B cell (primary cell): ENCODE results near the gene CNGA2. TPM values are rescaled to one million over a fixed set of nuclear protein-coding genes. Genes with fewer than 3 reads are reported as not detected.

Experiments used
- ATAC-seq: fragments of 200-7000 bp; cut with Tn5 transposase; one replicate; pipeline ENCODE4 v1.10.0; 2021; ENCODE audit warnings: low read depth, mild to moderate bottlenecking, moderate number of reproducible peaks, moderate library complexity
- CTCF ChIA-PET: fragments of 350-600 bp; sonication (Branson Sonifier 250); formaldehyde crosslinking; loops from one replicate; lab custom pipeline; 2021; ENCODE audit warnings: antibody characterized with exemption, inconsistent platforms; lab: Charles Lee
- POLR2A ChIA-PET: fragments of 350-600 bp; sonication (Branson Sonifier 250); formaldehyde crosslinking; loops from one replicate; lab custom pipeline; 2021; ENCODE audit warnings: antibody characterized with exemption; lab: Charles Lee
- DNase-seq: peaks from one replicate; pipeline ENCODE4 v3.0.0; 2013
- H2AFZ ChIP-seq: 2 replicates; pipeline ENCODE4 v1.6.1; 2012; ENCODE audit warnings: mild to moderate bottlenecking, low read depth, low read length; ENCODE audit not compliant: insufficient read depth, poor library complexity, severe bottlenecking
- H3K27ac ChIP-seq, 2 donors: 1 replicate in 1 of 2; 2 replicates in 1 of 2; pipeline ENCODE4 v1.5.1; 2012 to 2013; ENCODE audit warnings: low read length in 2 of 2, mild to moderate bottlenecking in 2 of 2, moderate library complexity in 1 of 2
- H3K27me3 ChIP-seq, 4 experiments: fragments of 200-600 bp in 1 of 4; sonication (generic) in 1 of 4; replicated peaks in 1 of 4; 1 replicate in 2 of 4; 2 replicates in 2 of 4; pipeline versions ENCODE4 v1.6.1 to v1.7.0; 2013 to 2016; ENCODE audit warnings: low read length in 3 of 4, mild to moderate bottlenecking in 2 of 4, mixed read lengths in 1 of 4, moderate library complexity in 1 of 4; ENCODE audit not compliant: insufficient read depth in 4 of 4, control insufficient read depth in 3 of 4; ENCODE audit errors: control extremely low read depth in 1 of 4
- H3K36me3 ChIP-seq, 2 experiments: replicated peaks in 1 of 2; 1 replicate in 1 of 2; 2 replicates in 1 of 2; pipeline versions ENCODE4 v1.6.1 to v1.7.1; 2013; ENCODE audit warnings: low read length in 1 of 2; ENCODE audit not compliant: insufficient read depth in 2 of 2, control insufficient read depth in 1 of 2; ENCODE audit errors: control extremely low read depth in 1 of 2, extremely low read depth in 1 of 2
- H3K4me1 ChIP-seq, 2 donors: fragments of 200-600 bp in 1 of 2; sonication (generic) in 1 of 2; 1 replicate in 1 of 2; 2 replicates in 1 of 2; pipeline versions ENCODE4 v1.5.1 to v1.6.1; 2013 to 2017; ENCODE audit warnings: low read length in 2 of 2; ENCODE audit not compliant: control insufficient read depth in 2 of 2, insufficient read depth in 2 of 2
- H3K4me2 ChIP-seq: replicated peaks from 2 replicates; pipeline ENCODE3; 2012; ENCODE audit warnings: mild to moderate bottlenecking, low read depth, low read length; ENCODE audit not compliant: poor library complexity, severe bottlenecking
- H3K4me3 ChIP-seq, 5 experiments: fragments of 200-600 bp in 1 of 5; sonication (generic) in 1 of 5; 1 replicate in 3 of 5; 2 replicates in 2 of 5; pipeline versions ENCODE4 v1.5.1 to v1.7.0; 2011 to 2016; ENCODE audit warnings: low read length in 4 of 5, mild to moderate bottlenecking in 4 of 5, low read depth in 2 of 5, control low read depth in 1 of 5, moderate library complexity in 1 of 5; ENCODE audit not compliant: insufficient read depth in 1 of 5; ENCODE audit errors: control extremely low read depth in 1 of 5, extremely low read depth in 1 of 5
- H3K79me2 ChIP-seq: fragments of 200-600 bp; sonication (generic); one replicate; pipeline ENCODE4 v1.6.0; 2016; ENCODE audit warnings: low read length; ENCODE audit not compliant: control insufficient read depth, insufficient read depth
- H3K9ac ChIP-seq: fragments of 200-600 bp; sonication (generic); 2 replicates; pipeline ENCODE4 v1.6.1; 2017; ENCODE audit warnings: mild to moderate bottlenecking, low read length, moderate library complexity
- H3K9me3 ChIP-seq, 3 donors: one replicate each; pipeline versions ENCODE4 v1.6.1 to v1.7.1; 2013; ENCODE audit warnings: low read length in 2 of 3; ENCODE audit not compliant: control insufficient read depth in 2 of 3, insufficient read depth in 1 of 3; ENCODE audit errors: control extremely low read depth in 1 of 3
- H4K20me1 ChIP-seq: 2 replicates; pipeline ENCODE4 v1.6.0; 2012; ENCODE audit warnings: mild to moderate bottlenecking, low read length; ENCODE audit not compliant: insufficient read depth, control insufficient read depth, poor library complexity, severe bottlenecking
- H3K27ac Mint-ChIP-seq: one replicate; pipeline ENCODE4 v1.8.0; 2021; ENCODE audit warnings: mixed read lengths
- H3K27me3 Mint-ChIP-seq: one replicate; pipeline ENCODE4 v1.8.0; 2021; ENCODE audit warnings: mixed read lengths
- H3K4me1 Mint-ChIP-seq: one replicate; pipeline ENCODE4 v1.8.0; 2021; ENCODE audit warnings: mixed read lengths
- H3K4me3 Mint-ChIP-seq: one replicate; pipeline ENCODE4 v1.8.0; 2021; ENCODE audit warnings: mixed read lengths
- H3K9me3 Mint-ChIP-seq: one replicate; pipeline ENCODE4 v1.8.0; 2022; ENCODE audit warnings: mixed read lengths; ENCODE audit not compliant: insufficient read depth
- EZH2 ChIP-seq: IDR thresholded peaks from 2 replicates; pipeline ENCODE4 v1.6.1; 2012; ENCODE audit warnings: borderline replicate concordance, low read depth, mild to moderate bottlenecking, moderate library complexity, low read length; ENCODE audit not compliant: insufficient read depth, poor library complexity, severe bottlenecking
- WGBS: methylation state at CpG from one replicate; pipeline ENCODE4 v1.1.5; 2013; ENCODE audit warnings: missing lambda C conversion rate; ENCODE audit not compliant: insufficient coverage; 5-methylcytosine and 5-hydroxymethylcytosine counted together
- intact Hi-C: fragments of 100-400 bp; cut with micrococcal nuclease; formaldehyde crosslinking; loops from one replicate; pipeline ENCODE4 v1.10.0; 2022
- polyA plus RNA-seq: library from polyadenylated mRNA; depleted of rRNA; stranded (reverse); fragments of >200 nt; gene quantifications from 2 replicates; pipeline ENCODE4 v1.2.3, GENCODE V29; 2012
- total RNA-seq, 2 donors: library from RNA; stranded (reverse); fragments of 120-200 nt in 1 of 2; gene quantifications; 1 replicate in 1 of 2; 2 replicates in 1 of 2; pipeline versions ENCODE4 v1.2.3 to v1.2.4, GENCODE V29; 2013 to 2022
- TF ChIP-seq, protein P1 (sequence below): fragments of 200-600 bp; IDR thresholded peaks from one replicate; pipeline ENCODE4 v1.8.0; 2022; ENCODE audit warnings: antibody characterized with exemption, mild to moderate bottlenecking

Gene CNGA2
- total and polyA plus RNA-seq, 2 donors (not counting 1 experiment from before 2014, with no cell fraction given) = not detected

GRCh38 chrX:151701071-151701470, 33.5 kb upstream of the CNGA2 start:
- Histone ChIP-seq H3K9ac (no peak overlapping the region), H4K20me1 (no peaks in the 10 kb centered on the region), H3K27ac (no peak overlapping the region), H3K79me2 (no peaks in the 10 kb centered on the region), H3K4me1 (no peaks in the 10 kb centered on the region), H3K4me3 (no peak overlapping the region), H3K27me3 (no peaks in the 10 kb centered on the region), H3K9me3 (no peaks in the 10 kb centered on the region), H2AFZ (no peak overlapping the region), H3K36me3 (no peaks in the 10 kb centered on the region), H3K4me2 (no peak overlapping the region)
- ChIA-PET POLR2A (no interaction called here), CTCF (no interaction called here)
- Mint-ChIP-seq H3K27ac (no peak overlapping the region), H3K4me3 (no peak overlapping the region), H3K4me1 (no peaks in the 10 kb centered on the region), H3K27me3 (peaks cover under 1% of the 10 kb centered on the region), H3K9me3 (no peaks in the 10 kb centered on the region)
- no CpG with 5 or more reads among the region's 4 CpGs for WGBS
- no peak for ATAC-seq
- DNase-seq = no peak
- TF ChIP-seq, protein P1, sequence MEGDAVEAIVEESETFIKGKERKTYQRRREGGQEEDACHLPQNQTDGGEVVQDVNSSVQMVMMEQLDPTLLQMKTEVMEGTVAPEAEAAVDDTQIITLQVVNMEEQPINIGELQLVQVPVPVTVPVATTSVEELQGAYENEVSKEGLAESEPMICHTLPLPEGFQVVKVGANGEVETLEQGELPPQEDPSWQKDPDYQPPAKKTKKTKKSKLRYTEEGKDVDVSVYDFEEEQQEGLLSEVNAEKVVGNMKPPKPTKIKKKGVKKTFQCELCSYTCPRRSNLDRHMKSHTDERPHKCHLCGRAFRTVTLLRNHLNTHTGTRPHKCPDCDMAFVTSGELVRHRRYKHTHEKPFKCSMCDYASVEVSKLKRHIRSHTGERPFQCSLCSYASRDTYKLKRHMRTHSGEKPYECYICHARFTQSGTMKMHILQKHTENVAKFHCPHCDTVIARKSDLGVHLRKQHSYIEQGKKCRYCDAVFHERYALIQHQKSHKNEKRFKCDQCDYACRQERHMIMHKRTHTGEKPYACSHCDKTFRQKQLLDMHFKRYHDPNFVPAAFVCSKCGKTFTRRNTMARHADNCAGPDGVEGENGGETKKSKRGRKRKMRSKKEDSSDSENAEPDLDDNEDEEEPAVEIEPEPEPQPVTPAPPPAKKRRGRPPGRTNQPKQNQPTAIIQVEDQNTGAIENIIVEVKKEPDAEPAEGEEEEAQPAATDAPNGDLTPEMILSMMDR = no peak
- no peak for TF ChIP-seq EZH2
- intact Hi-C loops = no loop called here

- intact Hi-C loops = no loop called here
- no peaks in the 10 kb centered on the region for H3K4me1 Mint-ChIP-seq
- H3K9me3 ChIP-seq = no peaks in the 10 kb centered on the region
- no peak overlapping the region for H2AFZ ChIP-seq
- H4K20me1 ChIP-seq = no peaks in the 10 kb centered on the region
- ATAC-seq = no peak
- H3K9ac ChIP-seq = no peak overlapping the region
- no peak overlapping the region for H3K4me3 ChIP-seq
- CTCF ChIA-PET = no interaction called here
- H3K4me3 Mint-ChIP-seq = no peak overlapping the region
- no peak overlapping the region for H3K27ac Mint-ChIP-seq
- POLR2A ChIA-PET = no interaction called here
- H3K4me1 ChIP-seq = no peaks in the 10 kb centered on the region
- H3K36me3 ChIP-seq = no peaks in the 10 kb centered on the region
- no peak overlapping the region for H3K27ac ChIP-seq
- H3K79me2 ChIP-seq = no peaks in the 10 kb centered on the region
- no peak overlapping the region for H3K4me2 ChIP-seq
- H3K27me3 ChIP-seq = no peaks in the 10 kb centered on the region
- no peak for DNase-seq
- TF ChIP-seq EZH2 = no peak
- TF ChIP-seq, protein P1 = no peak
- no peaks in the 10 kb centered on the region for H3K9me3 Mint-ChIP-seq
- WGBS = 100% methylated on average over 2 of the region's 7 CpGs
- no peaks in the 10 kb centered on the region for H3K27me3 Mint-ChIP-seq
These were observed 33.0 kb upstream of the CNGA2 start for GRCh38 chrX:151701531-151701930.
